BE2C (cell line): ENCODE results near the gene CYP2C18.
"Not testable (repeated sequence)": the region's sequence is repeated elsewhere in the genome, so short reads cannot be mapped to it uniquely, and the experiment has no call there.

Experiments used
- DNase-seq: peaks from one replicate; pipeline ENCODE4 v3.0.0-alpha.2; 2020
- H3K27me3 ChIP-seq: fragments of 250-450 bp; sonication (Bioruptor Pico); 2 replicates; pipeline ENCODE4 v1.5.1; 2020; ENCODE audit warnings: mild to moderate bottlenecking
- H3K36me3 ChIP-seq: fragments of 250-450 bp; sonication (Bioruptor Pico); 2 replicates; pipeline ENCODE4 v1.5.1; 2020; ENCODE audit warnings: mild to moderate bottlenecking
- H3K4me1 ChIP-seq: fragments of 250-450 bp; sonication (Bioruptor Pico); 2 replicates; pipeline ENCODE4 v1.5.1; 2020
- H3K4me3 ChIP-seq: 2 replicates; pipeline ENCODE4 v1.5.1; 2011; ENCODE audit warnings: low read depth, low read length
- H3K9me3 ChIP-seq: fragments of 250-450 bp; sonication (Bioruptor Pico); 2 replicates; pipeline ENCODE4 v1.5.1; 2020
- TF ChIP-seq, protein P1 (sequence below): IDR thresholded peaks from 2 replicates; pipeline ENCODE4 v1.5.1; 2012; ENCODE audit warnings: mild to moderate bottlenecking, low read depth, low read length

CYP2C18 gene

DNA sequence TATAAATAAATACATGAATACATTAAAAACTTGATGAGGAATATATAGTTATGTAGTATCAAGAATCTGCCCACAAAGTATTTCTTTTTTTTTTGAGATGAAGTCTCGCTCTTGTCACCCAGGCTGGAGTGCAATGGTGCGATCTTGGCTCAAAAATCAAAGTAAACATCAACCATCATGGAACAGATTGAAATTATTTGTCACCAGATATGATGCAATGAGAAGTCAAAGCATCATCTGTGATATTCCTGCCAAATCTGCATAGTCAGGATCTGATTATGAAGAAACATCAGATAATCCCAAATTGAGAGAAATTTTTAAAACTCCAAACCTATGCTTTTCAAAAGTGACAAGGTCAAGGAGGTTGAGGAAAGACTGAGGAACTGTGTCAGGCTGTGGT, 5.1 kb upstream of the CYP2C18 start:
- H3K9me3 ChIP-seq = no peaks in the 10 kb centered on the region
- no peaks in the 10 kb centered on the region for H3K27me3 ChIP-seq
- TF ChIP-seq, protein P1, sequence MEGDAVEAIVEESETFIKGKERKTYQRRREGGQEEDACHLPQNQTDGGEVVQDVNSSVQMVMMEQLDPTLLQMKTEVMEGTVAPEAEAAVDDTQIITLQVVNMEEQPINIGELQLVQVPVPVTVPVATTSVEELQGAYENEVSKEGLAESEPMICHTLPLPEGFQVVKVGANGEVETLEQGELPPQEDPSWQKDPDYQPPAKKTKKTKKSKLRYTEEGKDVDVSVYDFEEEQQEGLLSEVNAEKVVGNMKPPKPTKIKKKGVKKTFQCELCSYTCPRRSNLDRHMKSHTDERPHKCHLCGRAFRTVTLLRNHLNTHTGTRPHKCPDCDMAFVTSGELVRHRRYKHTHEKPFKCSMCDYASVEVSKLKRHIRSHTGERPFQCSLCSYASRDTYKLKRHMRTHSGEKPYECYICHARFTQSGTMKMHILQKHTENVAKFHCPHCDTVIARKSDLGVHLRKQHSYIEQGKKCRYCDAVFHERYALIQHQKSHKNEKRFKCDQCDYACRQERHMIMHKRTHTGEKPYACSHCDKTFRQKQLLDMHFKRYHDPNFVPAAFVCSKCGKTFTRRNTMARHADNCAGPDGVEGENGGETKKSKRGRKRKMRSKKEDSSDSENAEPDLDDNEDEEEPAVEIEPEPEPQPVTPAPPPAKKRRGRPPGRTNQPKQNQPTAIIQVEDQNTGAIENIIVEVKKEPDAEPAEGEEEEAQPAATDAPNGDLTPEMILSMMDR = no peak
- DNase-seq = no peak
- no peak overlapping the region for H3K4me3 ChIP-seq
- no peaks in the 10 kb centered on the region for H3K36me3 ChIP-seq
- no peaks in the 10 kb centered on the region for H3K4me1 ChIP-seq

DNA sequence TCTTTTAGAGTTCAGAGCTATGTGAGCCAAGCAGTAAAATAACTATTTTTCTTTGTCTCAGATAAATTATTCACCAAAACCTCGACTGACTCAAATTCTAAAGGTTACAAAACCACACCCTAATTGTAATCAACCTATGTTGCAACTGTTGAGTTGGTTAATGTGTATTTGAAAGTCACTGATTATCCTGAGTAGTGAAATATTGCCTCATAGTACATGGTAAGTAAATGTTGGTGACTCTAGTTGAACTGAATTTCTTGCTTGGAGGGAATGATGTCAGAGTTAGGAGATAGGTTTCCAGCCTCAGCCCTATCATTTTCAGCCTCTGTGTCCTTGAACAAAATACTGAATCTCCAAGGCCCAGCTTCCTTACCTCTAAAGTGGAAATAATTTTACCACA, 3.0 kb upstream of the CYP2C18 start:
- Histone ChIP-seq H3K4me3 (no peak overlapping the region), H3K27me3 (no peaks in the 10 kb centered on the region), H3K4me1 (no peaks in the 10 kb centered on the region), H3K9me3 (no peaks in the 10 kb centered on the region), H3K36me3 (no peaks in the 10 kb centered on the region)
- TF ChIP-seq, protein P1 = no peak
- DNase-seq = no peak

DNA sequence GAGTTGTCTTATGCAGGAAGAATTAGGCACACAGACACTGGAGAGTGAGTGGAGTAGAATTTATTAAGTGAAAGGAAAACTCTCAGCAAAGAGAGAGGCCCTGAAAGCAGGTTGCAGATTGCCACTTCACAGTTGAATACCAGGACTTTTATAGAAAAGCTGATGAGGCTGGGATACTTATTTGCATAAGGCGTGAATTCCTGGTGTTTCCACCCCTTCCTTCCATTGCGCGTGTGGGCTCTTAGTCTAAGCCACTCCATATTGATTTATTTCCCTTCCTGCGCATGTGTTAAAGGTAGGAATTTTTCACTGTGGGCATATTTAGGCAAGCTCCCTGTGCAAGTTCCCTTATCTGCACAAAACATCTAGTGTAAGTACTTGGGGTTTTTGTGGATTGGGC, 893 bp upstream of the CYP2C18 start:
- H3K27me3 ChIP-seq, H3K4me3 ChIP-seq, H3K9me3 ChIP-seq, DNase-seq, H3K4me1 ChIP-seq, H3K36me3 ChIP-seq: not testable (repeated sequence)

DNA sequence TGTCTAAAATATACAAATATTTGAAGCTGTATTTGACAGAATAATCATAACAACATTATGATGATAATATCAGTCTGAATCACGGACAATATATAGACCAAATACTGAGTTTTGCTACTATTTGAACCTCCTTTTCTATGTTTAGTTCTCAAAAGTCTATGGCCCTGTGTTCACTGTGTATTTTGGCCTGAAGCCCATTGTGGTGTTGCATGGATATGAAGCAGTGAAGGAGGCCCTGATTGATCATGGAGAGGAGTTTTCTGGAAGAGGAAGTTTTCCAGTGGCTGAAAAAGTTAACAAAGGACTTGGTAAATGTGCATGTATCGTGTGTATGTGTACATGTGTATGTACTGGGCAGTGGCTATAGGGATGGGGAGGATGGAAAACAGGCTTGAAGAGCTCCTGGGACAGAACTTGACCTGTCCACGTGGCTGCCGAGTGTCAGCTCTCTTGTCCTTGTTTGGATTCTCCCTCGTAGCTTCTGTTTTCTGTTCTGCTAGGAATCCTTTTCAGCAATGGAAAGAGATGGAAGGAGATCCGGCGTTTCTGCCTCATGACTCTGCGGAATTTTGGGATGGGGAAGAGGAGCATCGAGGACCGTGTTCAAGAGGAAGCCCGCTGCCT, 4.2 kb downstream of the CYP2C18 start:
- Histone ChIP-seq H3K36me3 (no peaks in the 10 kb centered on the region), H3K9me3 (no peaks in the 10 kb centered on the region), H3K27me3 (no peaks in the 10 kb centered on the region), H3K4me1 (no peaks in the 10 kb centered on the region), H3K4me3 (no peak overlapping the region)
- no peak for DNase-seq
- TF ChIP-seq, protein P1 = no peak

DNA sequence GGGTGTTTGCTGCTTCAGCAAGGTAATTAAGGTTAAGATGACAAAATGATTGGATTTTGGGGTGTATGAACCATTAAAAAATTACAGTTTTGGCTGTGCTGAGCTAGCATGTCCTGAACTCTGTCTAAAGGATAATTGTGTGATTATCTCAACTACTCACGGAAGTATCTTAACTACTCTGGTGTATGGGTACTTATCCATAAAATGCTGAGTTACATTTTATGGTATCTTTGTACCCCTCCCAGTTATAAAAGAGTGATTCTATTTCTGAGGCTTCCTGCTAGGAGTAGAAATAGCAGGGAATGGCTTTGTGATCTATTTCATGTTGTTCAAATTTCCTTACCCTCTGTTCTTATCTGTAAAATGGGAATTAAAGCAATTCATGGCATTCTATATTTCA, 22.6 kb downstream of the CYP2C18 start:
- no peak for DNase-seq
- TF ChIP-seq, protein P1 = no peak
- no peaks in the 10 kb centered on the region for H3K27me3 ChIP-seq
- H3K4me3 ChIP-seq = no peak overlapping the region
- no peaks in the 10 kb centered on the region for H3K36me3 ChIP-seq
- H3K4me1 ChIP-seq = no peaks in the 10 kb centered on the region
- H3K9me3 ChIP-seq = no peaks in the 10 kb centered on the region

DNA sequence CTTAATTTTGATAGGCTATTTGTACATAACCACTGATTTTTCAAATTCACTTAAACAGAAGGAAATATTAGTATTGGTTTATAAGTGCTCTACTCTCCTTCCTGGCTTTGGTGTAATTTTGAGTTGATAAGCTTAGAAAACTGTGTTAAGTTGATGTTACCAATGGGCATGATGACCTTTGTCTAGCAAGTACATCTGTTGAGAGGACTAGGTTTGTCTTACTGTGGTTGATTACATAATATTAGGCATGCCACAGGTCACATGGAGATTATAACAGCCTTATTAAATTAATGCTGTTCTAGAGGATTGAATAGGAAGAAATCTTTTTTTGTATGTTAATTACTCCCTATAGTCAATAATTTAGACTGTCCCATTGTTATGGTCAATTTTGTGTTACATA, 27.0 kb downstream of the CYP2C18 start:
- Histone ChIP-seq H3K4me3 (no peak overlapping the region), H3K4me1 (no peaks in the 10 kb centered on the region), H3K36me3 (no peaks in the 10 kb centered on the region), H3K9me3 (no peaks in the 10 kb centered on the region), H3K27me3 (no peaks in the 10 kb centered on the region)
- DNase-seq = no peak
- TF ChIP-seq, protein P1 = no peak

DNA sequence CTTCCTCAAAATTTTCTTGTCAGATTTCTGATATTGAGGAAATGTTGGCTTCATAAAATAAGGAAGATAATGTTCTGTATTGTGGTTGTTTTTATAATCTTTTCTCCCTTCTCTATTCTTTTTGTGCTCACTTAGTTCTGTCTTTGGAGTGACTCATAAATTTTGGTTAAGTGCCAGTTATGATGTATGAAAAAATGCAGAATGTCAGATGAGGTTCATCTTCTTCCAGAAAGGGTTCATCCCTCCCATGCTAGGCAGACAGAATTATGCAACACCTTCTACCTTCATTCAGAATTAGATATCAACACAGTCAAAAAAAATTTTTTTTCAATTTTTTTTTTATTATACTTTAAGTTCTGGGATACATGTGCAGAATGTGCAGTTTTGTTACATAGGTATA, 42.3 kb downstream of the CYP2C18 start:
- H3K9me3 ChIP-seq = no peaks in the 10 kb centered on the region
- H3K36me3 ChIP-seq = no peaks in the 10 kb centered on the region
- H3K4me3 ChIP-seq = no peak overlapping the region
- no peaks in the 10 kb centered on the region for H3K27me3 ChIP-seq
- no peak for DNase-seq
- TF ChIP-seq, protein P1 = no peak
- no peaks in the 10 kb centered on the region for H3K4me1 ChIP-seq
